Measurements from ENCODE around the gene NEIL3.

The NEIL3 gene

GRCh38 chr4:177410566-177410965 lies 100.9 kb downstream of the NEIL3 start:
- no peak overlapping the region for H3K27ac ChIP-seq (ENCODE audit: insufficient read depth in 1 of 2, low read depth in 1 of 2, low read length in 2 of 2, poor library complexity in 1 of 2, severe bottlenecking in 2 of 2)
- DNase-seq, result no peak
- CTCF ChIA-PET, result no interaction called here
- H3K4me3 ChIP-seq (ENCODE audit: control insufficient read depth in 1 of 7, extremely low read depth in 1 of 7, insufficient read depth in 4 of 7, low read depth in 2 of 7, low read length in 6 of 7), result no peak overlapping the region
- H3K36me3 ChIP-seq (ENCODE audit: control insufficient read depth in 4 of 4, insufficient read depth in 4 of 4, low read length in 3 of 4), result no peaks in the 10 kb centered on the region
- H3K27me3 ChIP-seq (replicated peaks in 2 of 5; ENCODE audit: control insufficient read depth in 4 of 5, insufficient read depth in 5 of 5, low read length in 4 of 5), result no peaks in the 10 kb centered on the region
- POLR2A ChIA-PET, result no interaction called here
- H3K9me3 ChIP-seq (ENCODE audit: control extremely low read depth in 1 of 5, control insufficient read depth in 4 of 5, insufficient read depth in 2 of 5, low read depth in 1 of 5, low read length in 4 of 5), result peaks cover 0 to 3% (median 0%) of the 10 kb centered on the region in 5 experiments
- H3K4me1 ChIP-seq (ENCODE audit: control extremely low read depth in 1 of 4, control insufficient read depth in 4 of 4, insufficient read depth in 4 of 4, low read length in 3 of 4), result no peaks in the 10 kb centered on the region

- CTCF ChIA-PET, result no interaction called here
- 100% methylated on average over 2 of the region's 5 CpGs for WGBS (ENCODE audit: insufficient coverage)
Measured at GRCh38 chr4:177411996-177412395, 102.3 kb downstream of the NEIL3 start.

More at GRCh38 chr4:177411996-177412395, 102.3 kb downstream of the NEIL3 start:
- peaks cover 0 to 3% (median 0%) of the 10 kb centered on the region in 5 experiments for H3K9me3 ChIP-seq (ENCODE audit: control extremely low read depth in 1 of 5, control insufficient read depth in 4 of 5, insufficient read depth in 2 of 5, low read depth in 1 of 5, low read length in 4 of 5)
- POLR2A ChIA-PET, result no interaction called here
- H3K36me3 ChIP-seq (ENCODE audit: control insufficient read depth in 4 of 4, insufficient read depth in 4 of 4, low read length in 3 of 4), result no peaks in the 10 kb centered on the region
- no peak overlapping the region for H3K27ac ChIP-seq (ENCODE audit: insufficient read depth in 1 of 2, low read depth in 1 of 2, low read length in 2 of 2, poor library complexity in 1 of 2, severe bottlenecking in 2 of 2)
- no peaks in the 10 kb centered on the region for H3K4me1 ChIP-seq (ENCODE audit: control extremely low read depth in 1 of 4, control insufficient read depth in 4 of 4, insufficient read depth in 4 of 4, low read length in 3 of 4)
- no peak overlapping the region for H3K4me3 ChIP-seq (ENCODE audit: control insufficient read depth in 1 of 7, extremely low read depth in 1 of 7, insufficient read depth in 4 of 7, low read depth in 2 of 7, low read length in 6 of 7)
- DNase-seq, result no peak
- H3K27me3 ChIP-seq (replicated peaks in 2 of 5; ENCODE audit: control insufficient read depth in 4 of 5, insufficient read depth in 5 of 5, low read length in 4 of 5), result no peaks in the 10 kb centered on the region
